Neural crest cell (in vitro differentiated cells): ENCODE data around the gene NDUFC1. TPM values are rescaled to one million over a fixed set of nuclear protein-coding genes. Genes with fewer than 3 reads are reported as not detected.
A peak's percentile ranks its signal among the peaks of the same experiment; 100 is the strongest.

Source experiments
- DNase-seq: peaks from one replicate; pipeline ENCODE4 v3.0.0; 2021; ENCODE audit warnings: low read depth, mixed read lengths, low spot score
- H3K27ac Mint-ChIP-seq: one replicate; pipeline ENCODE4 v1.8.0; 2021; ENCODE audit warnings: mild to moderate bottlenecking, mixed read lengths; ENCODE audit not compliant: unreplicated experiment
- H3K27me3 Mint-ChIP-seq: 2 replicates; pipeline ENCODE4 v1.8.0; 2021; ENCODE audit warnings: low read depth, mild to moderate bottlenecking, mixed read lengths
- H3K36me3 Mint-ChIP-seq: 2 replicates; pipeline ENCODE4 v1.8.0; 2021; ENCODE audit warnings: low read depth, mild to moderate bottlenecking, mixed read lengths
- H3K4me1 Mint-ChIP-seq: 2 replicates; pipeline ENCODE4 v1.8.0; 2021; ENCODE audit warnings: mixed read lengths
- H3K4me3 Mint-ChIP-seq: one replicate; pipeline ENCODE4 v1.8.0; 2021; ENCODE audit warnings: mild to moderate bottlenecking, mixed read lengths
- H3K9me3 Mint-ChIP-seq: 2 replicates; pipeline ENCODE4 v1.8.0; 2021; ENCODE audit warnings: mixed read lengths
- long read RNA-seq: library from polyadenylated mRNA; unstranded; transcript quantifications from one replicate; pipeline ENCODE4 v2.0.0, GENCODE V29; 2020
- total RNA-seq: library from RNA; stranded (reverse); gene quantifications from 2 replicates; pipeline ENCODE4 v1.2.1, GENCODE V29; 2021
- TF ChIP-seq, protein P1 (sequence below): fragments of 200-600 bp; sonication (generic); conservative IDR thresholded peaks from 2 replicates; pipeline ENCODE4 v1.5.0; 2021; ENCODE audit warnings: antibody characterized with exemption, mild to moderate bottlenecking

NDUFC1 gene
- total RNA-seq = 54.4 and 63.3 TPM in 2 replicates
- long read RNA-seq, transcript NDUFC1-209 (5 exons, 1,198 nt) = major isoform, 14 of 44 reads
- long read RNA-seq, partial matches to known transcripts = 20 of 44 reads
- long read RNA-seq, other reads (novel, unspliced or antisense) = 3 of 44 reads

DNA sequence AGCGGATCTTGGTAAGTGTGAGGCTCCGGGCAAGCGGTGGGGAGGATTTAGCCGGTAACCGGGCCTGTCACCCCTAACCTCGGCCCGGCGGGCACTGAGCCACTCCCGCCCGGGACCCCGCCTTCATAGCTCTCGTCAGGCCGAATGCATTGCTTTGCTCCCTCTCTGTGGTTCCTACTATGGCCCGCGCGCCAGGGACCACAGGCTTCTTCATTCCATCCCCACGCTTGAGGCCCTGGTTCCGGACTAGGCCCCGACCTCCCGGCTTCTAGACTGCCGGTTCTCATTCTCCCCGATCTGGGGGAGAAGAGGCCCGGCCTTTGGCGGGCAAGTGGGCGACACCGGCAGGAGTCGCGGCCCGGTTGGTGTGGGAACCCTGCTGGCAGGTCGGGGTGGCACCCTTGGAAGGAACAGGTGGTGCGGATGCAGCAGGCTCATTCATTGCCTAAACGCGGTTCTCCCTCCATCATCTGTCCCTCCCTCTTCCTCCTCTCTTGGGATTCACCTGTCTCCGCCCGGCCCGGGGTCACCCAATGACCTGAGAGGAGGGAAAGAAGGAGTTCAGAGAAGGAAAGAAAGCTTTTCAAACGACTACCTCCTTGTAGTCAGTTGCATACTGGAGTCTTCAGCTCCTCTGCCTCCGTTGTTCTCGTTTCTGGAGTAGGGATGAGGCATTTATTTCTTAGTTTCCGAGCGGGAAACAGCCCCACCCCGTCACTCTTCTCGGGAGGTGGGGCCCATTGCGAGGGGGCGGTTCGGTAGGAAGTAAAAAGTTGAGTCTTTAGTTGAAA is at the start of gene NDUFC1:
Gene NDUFC1, minus strand, starts transcription at position 657 of the 791 bp plus-strand sequence. CDS start 6,679 bp downstream, outside the sequence.
- peak; percentile 42 for DNase-seq
- H3K4me3 Mint-ChIP-seq = peak within 1 kb of the TSS; percentile 99
- TF ChIP-seq, protein P1, sequence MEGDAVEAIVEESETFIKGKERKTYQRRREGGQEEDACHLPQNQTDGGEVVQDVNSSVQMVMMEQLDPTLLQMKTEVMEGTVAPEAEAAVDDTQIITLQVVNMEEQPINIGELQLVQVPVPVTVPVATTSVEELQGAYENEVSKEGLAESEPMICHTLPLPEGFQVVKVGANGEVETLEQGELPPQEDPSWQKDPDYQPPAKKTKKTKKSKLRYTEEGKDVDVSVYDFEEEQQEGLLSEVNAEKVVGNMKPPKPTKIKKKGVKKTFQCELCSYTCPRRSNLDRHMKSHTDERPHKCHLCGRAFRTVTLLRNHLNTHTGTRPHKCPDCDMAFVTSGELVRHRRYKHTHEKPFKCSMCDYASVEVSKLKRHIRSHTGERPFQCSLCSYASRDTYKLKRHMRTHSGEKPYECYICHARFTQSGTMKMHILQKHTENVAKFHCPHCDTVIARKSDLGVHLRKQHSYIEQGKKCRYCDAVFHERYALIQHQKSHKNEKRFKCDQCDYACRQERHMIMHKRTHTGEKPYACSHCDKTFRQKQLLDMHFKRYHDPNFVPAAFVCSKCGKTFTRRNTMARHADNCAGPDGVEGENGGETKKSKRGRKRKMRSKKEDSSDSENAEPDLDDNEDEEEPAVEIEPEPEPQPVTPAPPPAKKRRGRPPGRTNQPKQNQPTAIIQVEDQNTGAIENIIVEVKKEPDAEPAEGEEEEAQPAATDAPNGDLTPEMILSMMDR = peak; percentile 48
- peaks cover 45% of the 10 kb centered on the region for H3K4me1 Mint-ChIP-seq
- no peaks in the 10 kb centered on the region for H3K27me3 Mint-ChIP-seq
- H3K27ac Mint-ChIP-seq = peak within 1 kb of the TSS; percentile 98
- H3K36me3 Mint-ChIP-seq = peaks cover 27% of the 10 kb centered on the region
- H3K9me3 Mint-ChIP-seq = no peaks in the 10 kb centered on the region

- no peaks in the 10 kb centered on the region for H3K27me3 Mint-ChIP-seq
- no peaks in the 10 kb centered on the region for H3K4me1 Mint-ChIP-seq
- no peaks in the 10 kb centered on the region for H3K9me3 Mint-ChIP-seq
- no peak overlapping the region for H3K4me3 Mint-ChIP-seq
- no peak overlapping the region for H3K27ac Mint-ChIP-seq
- TF ChIP-seq, protein P1 = no peak
- H3K36me3 Mint-ChIP-seq = peaks cover 11% of the 10 kb centered on the region
- no peak for DNase-seq
These were observed 35.3 kb upstream of the NDUFC1 start for GRCh38 chr4:139337612-139338011.

DNA sequence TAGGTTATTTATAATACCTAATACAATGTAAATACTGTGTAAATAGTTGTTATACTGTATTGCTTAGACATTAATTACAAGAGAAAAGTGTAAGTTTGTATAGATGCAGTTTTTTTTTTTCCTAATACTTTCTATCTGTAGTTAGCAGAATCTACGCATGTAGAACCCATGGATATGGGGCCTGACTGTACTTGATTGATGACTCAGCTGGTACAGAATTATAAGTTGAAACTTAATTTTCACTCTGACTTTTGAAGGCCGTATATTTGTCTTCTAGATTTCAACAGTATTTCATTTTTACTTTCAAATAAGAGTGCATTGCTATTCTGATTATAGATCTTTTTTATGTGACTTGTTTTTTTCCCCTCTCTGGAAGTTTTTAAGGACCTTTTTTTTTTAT is 30.8 kb upstream of the NDUFC1 start:
- no peak overlapping the region for H3K4me3 Mint-ChIP-seq
- no peaks in the 10 kb centered on the region for H3K9me3 Mint-ChIP-seq
- TF ChIP-seq, protein P1 = no peak
- peaks cover 6% of the 10 kb centered on the region for H3K4me1 Mint-ChIP-seq
- H3K36me3 Mint-ChIP-seq = peaks cover 10% of the 10 kb centered on the region
- H3K27ac Mint-ChIP-seq = no peak overlapping the region
- no peak for DNase-seq
- H3K27me3 Mint-ChIP-seq = no peaks in the 10 kb centered on the region

- H3K36me3 Mint-ChIP-seq = peaks cover 15% of the 10 kb centered on the region
- TF ChIP-seq, protein P1 = no peak
- no peaks in the 10 kb centered on the region for H3K27me3 Mint-ChIP-seq
- no peak for DNase-seq
- H3K4me1 Mint-ChIP-seq = peaks cover 6% of the 10 kb centered on the region
- H3K9me3 Mint-ChIP-seq = no peaks in the 10 kb centered on the region
- H3K27ac Mint-ChIP-seq = no peak overlapping the region
- no peak overlapping the region for H3K4me3 Mint-ChIP-seq
These were observed 28.9 kb upstream of the NDUFC1 start for GRCh38 chr4:139331185-139331584.

DNA sequence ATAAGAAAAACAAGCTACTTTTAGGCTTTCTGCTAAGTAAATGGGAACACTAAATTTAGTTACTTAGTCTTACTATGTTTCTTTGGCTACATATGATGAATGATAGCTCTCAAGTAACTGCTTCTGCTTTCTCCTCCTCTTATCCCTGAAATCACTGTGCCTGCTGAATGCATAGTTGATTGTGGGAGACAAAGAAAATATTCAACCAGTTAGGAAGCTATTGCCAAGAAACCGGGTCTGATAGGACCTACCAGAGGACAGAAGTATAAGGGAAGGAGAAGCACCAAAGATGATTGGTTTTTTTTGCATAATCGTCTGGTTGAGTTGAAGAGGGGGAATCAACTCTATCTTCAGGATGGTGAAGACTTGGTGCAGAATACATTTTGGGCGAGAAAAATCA is 28.0 kb upstream of the NDUFC1 start:
- H3K27me3 Mint-ChIP-seq = no peaks in the 10 kb centered on the region
- TF ChIP-seq, protein P1 = no peak
- H3K36me3 Mint-ChIP-seq = peaks cover 15% of the 10 kb centered on the region
- no peak overlapping the region for H3K27ac Mint-ChIP-seq
- no peaks in the 10 kb centered on the region for H3K9me3 Mint-ChIP-seq
- no peak for DNase-seq
- peaks cover 6% of the 10 kb centered on the region for H3K4me1 Mint-ChIP-seq
- H3K4me3 Mint-ChIP-seq = no peak overlapping the region
